Epidermal melanocyte (primary cell): ENCODE measurements around the gene EIF2B1.
"Not testable (repeated sequence)": the region's sequence is repeated elsewhere in the genome, so short reads cannot be mapped to it uniquely, and the experiment has no call there.

Source experiments
- DNase-seq: peaks from one replicate; pipeline ENCODE4 v3.0.0; 2011; ENCODE audit warnings: low spot score; ENCODE audit not compliant: insufficient read length

Gene EIF2B1

DNA sequence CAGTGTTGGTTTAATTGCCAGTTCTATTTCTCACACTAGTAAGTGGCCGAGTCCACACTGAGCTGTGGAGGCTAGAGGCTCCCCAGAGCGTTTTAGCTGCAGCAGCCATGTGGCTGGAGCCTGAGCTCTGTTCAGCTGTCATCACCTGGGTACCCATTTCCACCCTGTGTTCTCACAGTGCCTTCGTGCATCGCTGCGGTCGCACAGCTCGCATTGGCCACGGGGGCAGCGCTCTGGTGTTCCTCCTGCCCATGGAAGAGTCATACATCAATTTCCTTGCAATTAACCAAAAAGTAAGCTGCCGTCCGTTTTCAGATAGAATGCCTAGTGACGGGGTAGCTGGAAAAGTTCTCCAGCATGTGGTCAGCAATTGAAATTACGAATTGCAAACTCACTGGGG, 15.9 kb downstream of the EIF2B1 start:
- no peak for DNase-seq

- no peak for DNase-seq
These were observed 16.3 kb downstream of the EIF2B1 start for GRCh38 chr12:123617144-123617543.

DNA sequence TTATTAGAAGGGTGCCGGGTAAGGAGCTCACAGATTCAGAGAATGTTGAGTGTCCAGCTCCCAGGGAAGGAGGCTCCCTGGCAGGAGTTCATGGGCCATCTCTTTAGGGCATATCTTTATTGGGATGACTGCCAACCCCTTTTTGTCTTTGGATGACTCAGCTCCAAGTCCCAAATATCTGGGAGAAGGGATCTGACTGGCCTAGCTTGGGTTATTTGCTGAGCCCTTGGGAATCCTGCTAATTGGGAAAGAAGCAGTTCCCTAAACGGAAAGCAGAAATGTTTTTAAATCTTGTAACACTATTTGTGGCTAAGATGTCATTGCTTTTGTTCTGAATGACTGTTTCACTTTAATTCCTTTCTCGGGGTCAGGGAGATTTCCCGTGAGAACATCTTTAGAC, 19.0 kb downstream of the EIF2B1 start:
- DNase-seq: peak; percentile 33

DNA sequence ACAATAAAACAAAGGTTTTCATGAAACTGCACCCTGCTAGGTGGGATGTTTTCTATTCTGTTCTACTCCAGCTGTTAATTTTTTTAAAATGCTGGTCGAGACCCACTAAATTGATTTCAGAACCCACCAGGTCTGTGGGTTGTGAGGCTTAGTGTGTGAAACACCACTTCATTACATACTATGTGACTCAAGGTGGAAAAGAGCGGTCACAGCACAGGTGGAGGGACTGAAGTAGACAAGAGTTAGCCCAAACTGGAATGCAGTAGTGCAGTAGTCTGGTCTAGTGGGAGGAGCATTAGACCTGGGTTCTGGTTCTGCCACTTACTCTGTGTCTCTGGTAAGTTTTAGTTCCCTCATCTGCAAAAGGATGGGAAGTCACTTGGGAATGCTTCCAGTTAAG, 19.4 kb downstream of the EIF2B1 start:
- no peak for DNase-seq

GRCh38 chr12:123608182-123608581, 25.3 kb downstream of the EIF2B1 start:
- DNase-seq: no peak

DNA sequence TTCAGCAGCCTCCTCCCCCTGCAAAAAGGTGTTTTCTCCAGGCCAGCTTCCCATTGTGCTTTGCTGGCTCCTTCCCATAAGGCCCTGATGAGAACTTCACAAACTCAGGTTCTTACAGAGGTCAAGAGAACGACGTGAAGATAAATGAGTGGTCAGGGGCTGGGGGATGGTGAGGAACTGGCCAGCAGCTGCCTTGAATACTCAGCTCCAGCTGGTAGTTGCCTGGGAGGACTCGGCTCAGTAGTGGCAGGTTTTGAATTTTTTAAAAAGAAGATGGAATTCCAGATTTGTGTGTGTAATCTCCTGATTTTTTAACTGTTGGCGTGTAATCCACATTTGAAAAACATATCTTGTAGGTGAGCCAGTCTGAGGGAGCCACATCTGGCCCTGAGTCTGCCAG, 25.7 kb downstream of the EIF2B1 start:
- no peak for DNase-seq

DNA sequence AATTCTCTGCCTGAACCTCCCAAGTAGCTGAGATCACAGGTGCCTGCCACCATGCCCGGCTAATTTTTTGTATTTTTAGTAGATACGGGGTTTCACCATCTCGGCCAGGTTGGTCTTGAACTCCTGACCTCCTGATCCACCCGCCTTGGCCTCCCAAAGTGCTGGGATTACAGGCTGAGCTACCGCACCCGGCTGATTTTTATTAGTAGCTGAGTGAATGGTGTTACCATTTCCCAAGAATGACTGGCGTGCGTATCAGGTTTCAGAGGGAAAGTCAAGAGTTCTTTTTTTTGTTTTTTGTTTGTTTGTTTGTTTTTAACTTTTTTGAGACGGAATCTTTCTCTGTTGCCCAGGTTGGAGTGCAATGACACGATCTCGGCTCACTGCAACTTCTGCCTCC, 30.0 kb downstream of the EIF2B1 start:
- DNase-seq: not testable (repeated sequence)

DNA sequence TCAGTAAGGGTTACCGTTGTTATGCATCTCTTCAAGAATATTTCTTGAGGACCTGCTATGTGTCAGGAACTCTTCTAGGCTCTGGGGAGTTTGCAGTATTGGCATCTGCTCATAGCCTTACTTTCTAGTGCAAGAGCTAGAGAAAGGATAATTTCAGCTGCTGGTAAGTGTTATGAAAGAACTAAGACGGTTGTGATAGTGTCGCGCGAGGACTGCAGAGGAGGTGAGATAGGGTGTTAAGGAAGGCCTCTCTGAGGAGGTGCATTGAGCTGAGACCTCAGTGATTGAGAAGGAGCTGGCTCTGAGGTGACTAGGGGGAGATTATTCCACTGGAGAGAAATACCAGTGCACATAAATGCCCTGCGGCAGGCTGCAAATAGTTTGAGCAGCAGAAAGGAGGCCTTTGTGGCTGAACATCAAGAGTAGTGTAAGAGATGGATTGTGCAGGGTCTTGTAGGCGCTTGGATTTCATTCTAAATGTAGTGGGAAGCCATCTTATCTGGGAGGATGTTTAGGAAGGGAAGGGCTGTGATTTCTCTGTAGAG, 30.8 kb downstream of the EIF2B1 start:
- peak; percentile 37 for DNase-seq

GRCh38 chr12:123601602-123602489, 31.6 kb downstream of the EIF2B1 start, which contains the start of gene DDX55:
Gene DDX55, plus strand, starts transcription at chr12:123602099. Its CDS starts 50 bp downstream, at chr12:123602149.
- DNase-seq: peak; percentile 52

- no peak for DNase-seq
These were observed 33.8 kb downstream of the EIF2B1 start for GRCh38 chr12:123599721-123600120.

GRCh38 chr12:123599310-123599709, 34.2 kb downstream of the EIF2B1 start:
- no peak for DNase-seq

GRCh38 chr12:123598522-123598921, 35.0 kb downstream of the EIF2B1 start:
- DNase-seq: no peak

DNA sequence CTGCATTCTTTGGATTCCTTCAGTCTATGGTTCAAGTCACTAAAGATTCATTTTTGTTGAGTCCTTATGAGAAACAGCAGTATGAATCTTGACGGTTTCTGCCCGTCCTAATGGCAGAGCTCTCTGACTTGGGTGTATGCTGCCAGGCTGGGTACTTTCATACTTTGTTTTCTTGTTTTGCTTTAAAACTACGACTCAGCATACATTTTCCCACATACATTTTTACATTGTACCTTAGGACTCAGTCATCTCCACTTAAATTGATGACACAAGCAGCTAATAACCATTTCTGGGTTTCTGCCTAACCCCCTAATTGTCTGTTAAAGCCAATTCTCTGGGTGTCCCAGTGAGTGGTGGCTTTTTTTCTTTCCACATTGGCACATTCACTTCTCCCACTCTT, 36.4 kb downstream of the EIF2B1 start:
- DNase-seq: no peak

GRCh38 chr12:123595729-123596128, 37.8 kb downstream of the EIF2B1 start:
- no peak for DNase-seq

- DNase-seq: no peak
These were observed 41.6 kb downstream of the EIF2B1 start for GRCh38 chr12:123591702-123592481.

DNA sequence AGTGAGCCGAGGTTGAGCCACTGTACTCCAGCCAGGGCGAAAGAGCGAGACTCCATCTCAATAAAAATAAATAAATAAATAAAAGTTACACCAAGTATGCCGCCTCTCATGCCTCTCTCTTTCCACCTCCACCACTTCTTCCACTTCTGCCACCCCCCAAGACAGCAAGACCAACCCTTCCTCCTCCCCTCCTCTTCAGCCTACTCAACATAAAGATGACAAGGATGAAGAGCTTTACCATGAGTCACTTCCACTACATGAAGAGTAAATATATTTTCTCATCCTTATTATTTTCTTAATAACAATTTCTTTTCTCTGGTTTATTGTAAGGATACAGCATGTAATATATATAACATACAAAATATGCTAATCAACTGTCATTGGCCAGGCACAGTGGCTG, 52.7 kb downstream of the EIF2B1 start:
- no peak for DNase-seq

DNA sequence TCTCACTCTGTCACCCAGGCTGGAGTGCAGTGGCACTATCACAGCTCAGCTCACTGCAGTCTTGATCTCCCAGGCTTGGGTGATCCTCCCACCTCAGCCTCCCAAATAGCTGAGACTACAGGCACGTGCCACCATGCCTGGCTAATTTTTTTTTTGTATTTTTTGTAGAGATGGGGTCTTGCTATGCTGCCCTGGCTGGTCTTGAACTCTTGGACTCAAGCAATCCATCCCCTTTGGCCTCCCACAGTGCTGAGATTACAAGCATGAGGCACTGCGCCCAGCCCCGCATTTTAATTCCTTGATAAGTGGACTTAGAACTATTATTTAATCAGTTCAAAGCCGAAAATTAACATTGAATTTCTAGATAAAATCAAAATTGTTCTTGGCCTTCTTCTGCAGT, 54.7 kb downstream of the EIF2B1 start:
- not testable (repeated sequence) for DNase-seq

DNA sequence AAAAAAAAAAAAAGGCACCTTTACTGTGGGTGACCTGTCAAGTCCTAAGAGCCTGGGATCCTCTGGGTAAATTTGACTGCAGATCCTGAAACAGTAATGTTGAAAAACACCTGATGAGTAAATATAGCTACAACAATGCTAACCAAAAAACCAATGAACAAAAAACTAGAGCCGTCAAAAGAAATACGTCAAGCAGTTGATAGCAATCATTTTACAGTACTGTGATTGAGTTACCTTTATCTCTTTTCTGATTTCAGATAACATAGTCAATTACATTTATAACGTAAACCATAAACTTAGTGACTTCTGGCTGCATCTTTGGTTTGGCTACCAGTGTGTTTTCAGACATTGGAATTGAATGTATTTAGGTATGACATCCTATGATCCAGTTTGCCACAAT, 55.2 kb downstream of the EIF2B1 start:
- no peak for DNase-seq

- no peak for DNase-seq
These were observed 56.9 kb downstream of the EIF2B1 start for GRCh38 chr12:123576611-123577010.

- no peak for DNase-seq
These were observed 59.6 kb downstream of the EIF2B1 start for GRCh38 chr12:123573870-123574269.

- no peak for DNase-seq
These were observed 61.1 kb downstream of the EIF2B1 start for GRCh38 chr12:123572391-123572790.

DNA sequence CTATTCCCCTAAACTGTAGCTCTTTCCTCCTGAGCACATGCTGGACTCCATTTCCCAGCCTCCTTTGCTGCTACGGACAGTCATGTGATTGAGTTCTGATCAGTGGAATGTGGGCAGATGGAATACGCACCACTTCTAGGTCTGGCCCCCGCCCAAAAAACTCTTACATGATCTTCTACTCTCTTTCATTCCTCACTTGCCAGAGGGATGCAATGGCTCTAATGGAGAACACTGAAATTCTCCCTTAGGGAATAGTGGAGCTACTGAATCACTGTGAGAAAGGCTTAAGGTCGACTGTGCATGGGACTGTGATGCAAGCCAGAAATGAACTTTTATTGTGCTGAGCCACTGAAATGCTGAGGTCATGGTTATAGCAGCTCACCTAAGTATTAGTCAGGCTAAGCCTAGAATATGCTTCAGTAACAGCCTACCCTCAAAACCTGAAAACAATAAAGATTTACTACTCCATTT, 62.1 kb downstream of the EIF2B1 start:
- peak; percentile 81 for DNase-seq
